Upper lobe of left lung (tissue), 4 donors: ENCODE data around the gene MTCH1.

Experiments used
- CTCF ChIP-seq, 6 experiments: fragments of 450-650 bp in 4 of 6; fragments of 200-600 bp in 2 of 6; sonication (generic) in 2 of 6; IDR thresholded peaks; one replicate each; pipeline ENCODE4 v1.5.1; 2016 to 2019; ENCODE audit warnings: antibody characterized with exemption in 6 of 6
- POLR2AphosphoS5 ChIP-seq, 2 donors: sonication (generic); formaldehyde crosslinking; IDR thresholded peaks; one replicate each; pipeline ENCODE4 v1.5.1; 2017; ENCODE audit warnings: antibody characterized with exemption in 2 of 2

GRCh38 chr6:36976007-36976264 is 10.1 kb downstream of the MTCH1 start:
- TF ChIP-seq POLR2AphosphoS5 (IDR thresholded peaks at IDR 0.05), result no peak
- no peak for TF ChIP-seq CTCF (IDR thresholded peaks at IDR 0.05)
